ENCODE data around the gene PRSS8. TPM values are rescaled to one million over a fixed set of nuclear protein-coding genes. Genes with fewer than 3 reads are reported as not detected.
"Not testable (repeated sequence)": the region's sequence is repeated elsewhere in the genome, so short reads cannot be mapped to it uniquely, and the experiment has no call there.

Gene PRSS8
- total and polyA plus RNA-seq, 8 donors, result 32.5 to 89.3 (median 63.9) TPM

- Histone ChIP-seq H3K27me3 (no peaks in the 10 kb centered on the region), H3K27ac (no peak overlapping the region), H3K4me1 (no peaks in the 10 kb centered on the region), H3K36me3 (no peaks in the 10 kb centered on the region), H3K9me3 (no peaks in the 10 kb centered on the region), H3K4me3 (no peak overlapping the region)
- WGBS, 2 donors, result 43 to 47% methylated on average over 2 of the region's 2 CpGs
- DNase-seq (no peak), FAIRE-seq (no peak), ATAC-seq (no peak)
- intact Hi-C loops (cut with DNase I), result no loop called here
- TF ChIP-seq, protein P1, sequence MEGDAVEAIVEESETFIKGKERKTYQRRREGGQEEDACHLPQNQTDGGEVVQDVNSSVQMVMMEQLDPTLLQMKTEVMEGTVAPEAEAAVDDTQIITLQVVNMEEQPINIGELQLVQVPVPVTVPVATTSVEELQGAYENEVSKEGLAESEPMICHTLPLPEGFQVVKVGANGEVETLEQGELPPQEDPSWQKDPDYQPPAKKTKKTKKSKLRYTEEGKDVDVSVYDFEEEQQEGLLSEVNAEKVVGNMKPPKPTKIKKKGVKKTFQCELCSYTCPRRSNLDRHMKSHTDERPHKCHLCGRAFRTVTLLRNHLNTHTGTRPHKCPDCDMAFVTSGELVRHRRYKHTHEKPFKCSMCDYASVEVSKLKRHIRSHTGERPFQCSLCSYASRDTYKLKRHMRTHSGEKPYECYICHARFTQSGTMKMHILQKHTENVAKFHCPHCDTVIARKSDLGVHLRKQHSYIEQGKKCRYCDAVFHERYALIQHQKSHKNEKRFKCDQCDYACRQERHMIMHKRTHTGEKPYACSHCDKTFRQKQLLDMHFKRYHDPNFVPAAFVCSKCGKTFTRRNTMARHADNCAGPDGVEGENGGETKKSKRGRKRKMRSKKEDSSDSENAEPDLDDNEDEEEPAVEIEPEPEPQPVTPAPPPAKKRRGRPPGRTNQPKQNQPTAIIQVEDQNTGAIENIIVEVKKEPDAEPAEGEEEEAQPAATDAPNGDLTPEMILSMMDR (IDR thresholded peaks at IDR 0.05), result no peak
These were observed 33.3 kb upstream of the PRSS8 start for GRCh38 chr16:31168848-31169247.

GRCh38 chr16:31167315-31167714 lies 31.8 kb upstream of the PRSS8 start:
- no peak for FAIRE-seq
- intact Hi-C loops (cut with DNase I), result no loop called here
- Histone ChIP-seq H3K27me3 (no peaks in the 10 kb centered on the region), H3K4me1 (no peaks in the 10 kb centered on the region), H3K4me3 (no peak overlapping the region), H3K9me3 (no peaks in the 10 kb centered on the region), H3K27ac (no peak overlapping the region), H3K36me3 (no peaks in the 10 kb centered on the region)
- ATAC-seq, result no peak
- WGBS, 2 donors, result 86 to 92% methylated on average over 8 of the region's 8 CpGs
- DNase-seq, result no peak
- TF ChIP-seq, protein P1 (IDR thresholded peaks at IDR 0.05), result no peak

- ATAC-seq (peak; percentile 51 to 85 (median 73)), DNase-seq (peak in 1 of 6 donors; percentile 38), FAIRE-seq (no peak)
- Histone ChIP-seq H3K27me3 (no peaks in the 10 kb centered on the region), H3K9me3 (no peaks in the 10 kb centered on the region), H3K36me3 (no peaks in the 10 kb centered on the region), H3K27ac (no peak overlapping the region), H3K4me3 (peak overlapping the region in 1 of 4 donors; percentile 6), H3K4me1 (peaks cover 0 to 10% (median 0%) of the 10 kb centered on the region in 3 donors)
- TF ChIP-seq, protein P1 (IDR thresholded peaks at IDR 0.05), result no peak
- WGBS, 2 donors, result 15 to 17% methylated on average over 8 of the region's 8 CpGs
- intact Hi-C loops (cut with DNase I), result no loop called here
These were observed 21.6 kb upstream of the PRSS8 start for GRCh38 chr16:31157136-31157535.

GRCh38 chr16:31150976-31151375 lies 15.4 kb upstream of the PRSS8 start:
- H3K36me3 ChIP-seq, H3K9me3 ChIP-seq, H3K27ac ChIP-seq, ATAC-seq, FAIRE-seq, H3K4me3 ChIP-seq, H3K27me3 ChIP-seq, H3K4me1 ChIP-seq, DNase-seq: not testable (repeated sequence)
- 77 to 81% methylated on average over 6 of the region's 6 CpGs for WGBS, 2 donors
- intact Hi-C loops (cut with DNase I), result loop anchor here in 1 of 3 donors (5.0 kb wide), 1 partner anchor 54 kb away; no protein-coding TSS in a partner anchor

GRCh38 chr16:31149894-31150890 lies 14.7 kb upstream of the PRSS8 start, which contains the start of gene PRSS36:
Gene PRSS36 (minus strand): TSS chr16:31150066. CDS start chr16:31150035, 31 bp downstream.
- no peak for FAIRE-seq
- TF ChIP-seq, protein P1 (IDR thresholded peaks at IDR 0.05), result no peak
- Histone ChIP-seq H3K4me3 (no peak within 1 kb of the TSS), H3K27ac (peak within 1 kb of the TSS in 1 of 4 donors; percentile 8), H3K27me3 (no peaks in the 10 kb centered on the region), H3K9me3 (no peaks in the 10 kb centered on the region), H3K4me1 (no peaks in the 10 kb centered on the region), H3K36me3 (no peaks in the 10 kb centered on the region)
- peak in 1 of 6 donors; percentile 58 for DNase-seq
- ATAC-seq, result peak in 1 of 4 donors; percentile 8
- intact Hi-C loops (cut with DNase I), result loop anchor here in 2 of 3 donors (5.0 to 10.0 kb wide), 2 partner anchors 53 to 295 kb away; partner anchors contain the start of gene ZNF843 (in 1 of the 2)
- WGBS, 2 donors, result 84 to 91% methylated on average over 11 of the region's 11 CpGs
